Endodermal cell (in vitro differentiated cells): Measurements from ENCODE around the gene GDF3. TPM values are rescaled to one million over a fixed set of nuclear protein-coding genes. Genes with fewer than 3 reads are reported as not detected.
"Not testable (repeated sequence)": the region's sequence is repeated elsewhere in the genome, so short reads cannot be mapped to it uniquely, and the experiment has no call there.

Experiments used
- DNase-seq: peaks from one replicate; pipeline ENCODE4 v3.0.0-alpha.2; 2017
- H3K27ac ChIP-seq: 2 replicates; pipeline ENCODE4 v1.5.1; 2013; ENCODE audit warnings: mild to moderate bottlenecking, low read depth, low read length, moderate library complexity
- H3K27me3 ChIP-seq: 2 replicates; pipeline ENCODE4 v1.6.1; 2013; ENCODE audit warnings: mild to moderate bottlenecking, low read length, moderate library complexity; ENCODE audit not compliant: insufficient read depth, control insufficient read depth, poor library complexity, severe bottlenecking
- H3K36me3 ChIP-seq: 2 replicates; pipeline ENCODE4 v1.7.0; 2013; ENCODE audit warnings: mild to moderate bottlenecking, low read length, moderate library complexity; ENCODE audit not compliant: control insufficient read depth, insufficient read depth
- H3K4me1 ChIP-seq: one replicate; pipeline ENCODE4 v1.7.0; 2013; ENCODE audit warnings: low read length; ENCODE audit not compliant: control insufficient read depth, insufficient read depth
- H3K4me3 ChIP-seq: 2 replicates; pipeline ENCODE4 v1.5.1; 2013; ENCODE audit warnings: mild to moderate bottlenecking, low read length, moderate library complexity
- H3K9ac ChIP-seq: 2 replicates; pipeline ENCODE4 v1.6.1; 2013; ENCODE audit warnings: mild to moderate bottlenecking, low read length, moderate library complexity; ENCODE audit not compliant: poor library complexity, severe bottlenecking; ENCODE audit errors: extremely low read depth
- H3K9me3 ChIP-seq: 2 replicates; pipeline ENCODE4 v1.6.1; 2013; ENCODE audit warnings: mild to moderate bottlenecking, low read length, moderate library complexity; ENCODE audit not compliant: control insufficient read depth
- H3K27ac Mint-ChIP-seq: 2 replicates; pipeline ENCODE4 v1.8.0; 2020; ENCODE audit warnings: mixed read lengths
- H3K27me3 Mint-ChIP-seq: 2 replicates; pipeline ENCODE4 v1.8.0; 2021; ENCODE audit warnings: mild to moderate bottlenecking, mixed read lengths; ENCODE audit not compliant: insufficient read depth
- H3K36me3 Mint-ChIP-seq: 2 replicates; pipeline ENCODE4 v1.8.0; 2020; ENCODE audit warnings: low read depth, mixed read lengths
- H3K4me1 Mint-ChIP-seq: 2 replicates; pipeline ENCODE4 v1.8.0; 2020; ENCODE audit warnings: mixed read lengths
- H3K4me3 Mint-ChIP-seq: 2 replicates; pipeline ENCODE4 v1.8.0; 2020; ENCODE audit warnings: mild to moderate bottlenecking, moderate library complexity, mixed read lengths
- H3K9me3 Mint-ChIP-seq: 2 replicates; pipeline ENCODE4 v1.8.0; 2020; ENCODE audit warnings: mild to moderate bottlenecking, mixed read lengths
- WGBS, 2 experiments: methylation state at CpG; one replicate each; pipeline versions ENCODE4 v1.1.5 to v1.1.7; 2013; ENCODE audit warnings: missing lambda C conversion rate in 2 of 2, mixed read lengths in 1 of 2; ENCODE audit not compliant: insufficient coverage in 1 of 2, insufficient read length in 1 of 2; 5-methylcytosine and 5-hydroxymethylcytosine counted together
- long read RNA-seq, 4 experiments: library from polyadenylated mRNA in 2 of 4; library from RNA in 1 of 4; library from capped mRNA in 1 of 4; stranded (forward) in 3 of 4; unstranded in 1 of 4; transcript quantifications; one replicate each; pipeline ENCODE4 v2.0.0, GENCODE V29; 2020 to 2021; ENCODE audit warnings: inconsistent platforms in 1 of 4
- polyA plus RNA-seq, 2 experiments: library from polyadenylated mRNA; stranded (reverse); fragments of 50-300 nt; gene quantifications; one replicate each; pipeline ENCODE4 v1.2.3, GENCODE V29; 2013
- total RNA-seq, 2 donors: library from RNA; stranded (reverse); fragmentation: NEBNext Ultra II Directional in 1 of 2; extraction: Animal tissue kit (Norgen Biotek cat#: 25700) in 1 of 2; gene quantifications; 2 replicates in 1 of 2; 3 replicates in 1 of 2; pipeline ENCODE4 v1.2.1, GENCODE V29; 2021
- TF ChIP-seq, protein P1 (sequence below): fragments of 200-600 bp; sonication (generic); conservative IDR thresholded peaks from 2 replicates; pipeline ENCODE4 v1.5.0; 2021; ENCODE audit warnings: antibody characterized with exemption, mild to moderate bottlenecking

GDF3 gene
- 10 to 100 TPM in 1 of 2 donors, 1 to 10 TPM in 1; 1.3 to 60.7 TPM for total RNA-seq
- 12.2 TPM for polyA plus RNA-seq (2013, experiment 1 of 2)
- polyA plus RNA-seq (2013, experiment 2 of 2): 14.2 TPM
- long read RNA-seq, experiment 1, partial matches to known transcripts: 0 of 1 reads
- long read RNA-seq, experiment 1, other reads (novel, unspliced or antisense): 0 of 1 reads
- long read RNA-seq, experiment 2, partial matches to known transcripts: 0 of 1 reads
- long read RNA-seq, experiment 2, other reads (novel, unspliced or antisense): 0 of 1 reads
- long read RNA-seq, experiment 3, transcript GDF3-201 (2 exons, 1,239 nt): major isoform, 228 of 229 reads
- long read RNA-seq, experiment 3, partial matches to known transcripts: 1 of 229 reads
- long read RNA-seq, experiment 3, other reads (novel, unspliced or antisense): 0 of 229 reads
- long read RNA-seq, experiment 4, partial matches to known transcripts: 0 of 1 reads
- long read RNA-seq, experiment 4, other reads (novel, unspliced or antisense): 0 of 1 reads

DNA sequence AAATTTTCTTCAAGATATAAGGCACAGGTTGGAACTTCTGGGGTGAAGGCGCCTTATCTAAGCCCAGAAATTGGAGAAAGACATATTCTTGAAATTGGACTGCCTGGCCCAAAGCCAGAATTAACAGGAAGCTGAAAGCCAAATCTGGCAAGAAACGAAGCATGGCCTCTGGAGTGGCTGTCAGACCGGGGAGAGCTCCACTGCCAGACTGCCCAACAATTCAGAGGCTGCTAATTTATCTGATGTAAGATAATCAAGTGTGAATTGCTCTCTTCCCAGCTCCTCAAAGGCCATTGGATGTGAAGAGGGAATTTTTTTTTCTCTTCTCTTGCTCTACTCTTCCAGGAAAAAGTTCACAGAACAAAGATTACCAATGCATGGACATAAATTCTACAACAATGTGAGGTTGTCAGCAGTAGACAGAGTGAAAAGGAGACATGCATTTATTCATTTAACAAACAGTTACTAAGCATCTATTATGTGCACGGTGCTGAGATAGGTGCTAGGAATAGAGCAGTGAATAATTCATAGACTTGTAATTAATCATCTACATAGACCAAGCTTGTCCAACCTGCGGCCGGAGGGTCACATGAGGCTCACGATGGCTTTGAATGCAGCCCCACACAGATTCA, at the start of gene GDF3:
TSS of gene GDF3 (minus strand) at position 210 of the 632 bp plus-strand sequence. CDS start at position 163, 47 bp downstream.
- H3K27me3 Mint-ChIP-seq: peaks cover 39% of the 10 kb centered on the region
- Histone ChIP-seq H3K4me1 (peaks cover 4% of the 10 kb centered on the region), H3K9me3 (no peaks in the 10 kb centered on the region), H3K9ac (no peak within 1 kb of the TSS), H3K27ac (no peak within 1 kb of the TSS), H3K27me3 (no peaks in the 10 kb centered on the region), H3K36me3 (no peaks in the 10 kb centered on the region), H3K4me3 (peak within 1 kb of the TSS; percentile 58)
- H3K4me1 Mint-ChIP-seq: peaks cover 30% of the 10 kb centered on the region
- DNase-seq: peak; percentile 87
- peak within 1 kb of the TSS; percentile 54 for H3K4me3 Mint-ChIP-seq
- 53 to 54% methylated on average over 2 to 7 of the region's 7 CpGs for WGBS, 2 experiments
- peaks cover 3% of the 10 kb centered on the region for H3K36me3 Mint-ChIP-seq
- no peaks in the 10 kb centered on the region for H3K9me3 Mint-ChIP-seq
- TF ChIP-seq, protein P1, sequence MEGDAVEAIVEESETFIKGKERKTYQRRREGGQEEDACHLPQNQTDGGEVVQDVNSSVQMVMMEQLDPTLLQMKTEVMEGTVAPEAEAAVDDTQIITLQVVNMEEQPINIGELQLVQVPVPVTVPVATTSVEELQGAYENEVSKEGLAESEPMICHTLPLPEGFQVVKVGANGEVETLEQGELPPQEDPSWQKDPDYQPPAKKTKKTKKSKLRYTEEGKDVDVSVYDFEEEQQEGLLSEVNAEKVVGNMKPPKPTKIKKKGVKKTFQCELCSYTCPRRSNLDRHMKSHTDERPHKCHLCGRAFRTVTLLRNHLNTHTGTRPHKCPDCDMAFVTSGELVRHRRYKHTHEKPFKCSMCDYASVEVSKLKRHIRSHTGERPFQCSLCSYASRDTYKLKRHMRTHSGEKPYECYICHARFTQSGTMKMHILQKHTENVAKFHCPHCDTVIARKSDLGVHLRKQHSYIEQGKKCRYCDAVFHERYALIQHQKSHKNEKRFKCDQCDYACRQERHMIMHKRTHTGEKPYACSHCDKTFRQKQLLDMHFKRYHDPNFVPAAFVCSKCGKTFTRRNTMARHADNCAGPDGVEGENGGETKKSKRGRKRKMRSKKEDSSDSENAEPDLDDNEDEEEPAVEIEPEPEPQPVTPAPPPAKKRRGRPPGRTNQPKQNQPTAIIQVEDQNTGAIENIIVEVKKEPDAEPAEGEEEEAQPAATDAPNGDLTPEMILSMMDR: no peak
- H3K27ac Mint-ChIP-seq: peak within 1 kb of the TSS; percentile 55

DNA sequence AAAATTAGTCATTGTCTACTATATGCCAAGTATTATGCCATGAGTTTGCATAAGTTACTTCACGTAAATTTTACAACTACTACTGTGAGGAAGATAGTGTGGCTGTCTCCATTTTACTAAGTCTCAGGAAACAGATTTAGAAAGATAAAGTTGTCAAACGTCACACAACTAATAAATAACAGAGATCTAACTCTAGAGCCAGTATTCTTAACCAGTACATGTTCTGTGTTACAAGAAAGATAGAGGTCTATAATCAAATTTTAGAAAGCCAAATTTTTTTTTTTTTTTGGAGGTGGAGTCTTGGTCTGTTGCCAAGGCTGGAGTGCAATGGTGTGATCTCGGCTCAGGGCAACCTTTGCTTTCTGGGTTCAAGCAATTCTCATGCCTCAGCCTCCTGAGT, 37.4 kb upstream of the GDF3 start:
- Mint-ChIP-seq H3K27ac (no peak overlapping the region), H3K9me3 (peaks cover 9% of the 10 kb centered on the region), H3K4me1 (peaks cover 18% of the 10 kb centered on the region), H3K36me3 (no peaks in the 10 kb centered on the region), H3K27me3 (peaks cover under 1% of the 10 kb centered on the region), H3K4me3 (no peak overlapping the region)
- TF ChIP-seq, protein P1: no peak
- Histone ChIP-seq H3K4me3 (no peak overlapping the region), H3K9ac (no peak overlapping the region), H3K27me3 (no peaks in the 10 kb centered on the region), H3K4me1 (no peaks in the 10 kb centered on the region), H3K9me3 (peaks cover 1% of the 10 kb centered on the region), H3K27ac (no peak overlapping the region), H3K36me3 (no peaks in the 10 kb centered on the region)
- no peak for DNase-seq
- 70% methylated on average over 3 of the region's 3 CpGs; no CpG with 5 or more reads in 1 of the 2 experiments for WGBS, 2 experiments

DNA sequence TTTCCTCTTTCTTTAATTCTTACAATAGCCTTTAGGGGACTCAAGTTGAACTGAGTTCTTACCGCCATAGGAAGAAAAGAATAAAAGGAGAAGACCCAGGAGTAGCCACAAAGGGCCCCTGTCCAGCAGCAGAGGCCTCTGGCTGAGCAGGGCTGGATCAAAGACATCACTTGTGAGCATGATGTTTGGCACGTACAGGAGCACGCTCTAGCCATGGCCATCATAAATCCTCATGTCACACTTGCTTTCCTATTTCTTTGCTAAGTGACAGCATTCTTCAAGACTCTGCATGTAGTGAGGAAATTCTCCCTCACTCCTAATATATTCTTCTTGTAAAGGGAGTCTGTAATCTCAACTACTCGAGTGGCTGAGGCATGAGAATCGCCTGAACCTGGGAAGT, 35.9 kb upstream of the GDF3 start:
- H3K4me3 Mint-ChIP-seq: no peak overlapping the region
- no peak overlapping the region for H3K27ac ChIP-seq
- H3K27ac Mint-ChIP-seq: peak overlapping the region; percentile 42
- peaks cover 2% of the 10 kb centered on the region for H3K27me3 Mint-ChIP-seq
- peaks cover 14% of the 10 kb centered on the region for H3K4me1 Mint-ChIP-seq
- no peaks in the 10 kb centered on the region for H3K36me3 ChIP-seq
- no peaks in the 10 kb centered on the region for H3K27me3 ChIP-seq
- H3K4me1 ChIP-seq: no peaks in the 10 kb centered on the region
- TF ChIP-seq, protein P1: no peak
- H3K36me3 Mint-ChIP-seq: no peaks in the 10 kb centered on the region
- WGBS, 2 experiments: 76 to 83% methylated on average over 2 to 5 of the region's 5 CpGs
- no peak for DNase-seq
- no peak overlapping the region for H3K4me3 ChIP-seq
- H3K9me3 Mint-ChIP-seq: peaks cover 15% of the 10 kb centered on the region
- peaks cover 5% of the 10 kb centered on the region for H3K9me3 ChIP-seq
- no peak overlapping the region for H3K9ac ChIP-seq

DNA sequence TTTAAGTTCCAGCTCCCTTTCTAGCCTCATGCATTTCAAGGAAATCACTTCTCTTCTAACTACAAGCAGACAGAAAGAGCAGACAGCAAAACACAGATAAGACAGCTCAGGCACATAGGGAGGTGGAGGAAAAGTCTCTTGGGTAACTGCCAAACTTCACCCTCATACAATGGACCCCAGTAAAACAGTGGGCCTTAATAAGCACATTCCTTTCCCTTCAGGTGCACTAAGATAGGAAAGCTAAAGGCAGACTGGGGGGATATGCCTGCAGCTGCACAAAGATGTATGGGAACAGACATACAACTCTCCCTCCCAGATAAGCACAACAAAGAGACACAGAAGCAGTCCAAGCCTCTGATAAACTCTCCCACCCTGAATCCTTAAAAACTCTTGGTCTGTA, 35.4 kb upstream of the GDF3 start:
- H3K36me3 ChIP-seq, H3K9me3 ChIP-seq, H3K4me3 Mint-ChIP-seq, H3K9ac ChIP-seq, H3K36me3 Mint-ChIP-seq, H3K4me3 ChIP-seq, H3K4me1 ChIP-seq, DNase-seq, H3K27me3 Mint-ChIP-seq, H3K27me3 ChIP-seq, H3K27ac ChIP-seq: not testable (repeated sequence)
- Mint-ChIP-seq H3K9me3 (peaks cover 18% of the 10 kb centered on the region), H3K27ac (peak overlapping the region; percentile 16), H3K4me1 (peaks cover 14% of the 10 kb centered on the region)
